NCI-H526 treated with DMSO at 0.1 percent for 48 hours (cell line): ENCODE results near the gene B4GAT1.

ENCODE experiments used
- DNase-seq: peaks from one replicate; lab custom pipeline; 2025; lab: John Stamatoyannopoulos, UW

B4GAT1 gene

DNA sequence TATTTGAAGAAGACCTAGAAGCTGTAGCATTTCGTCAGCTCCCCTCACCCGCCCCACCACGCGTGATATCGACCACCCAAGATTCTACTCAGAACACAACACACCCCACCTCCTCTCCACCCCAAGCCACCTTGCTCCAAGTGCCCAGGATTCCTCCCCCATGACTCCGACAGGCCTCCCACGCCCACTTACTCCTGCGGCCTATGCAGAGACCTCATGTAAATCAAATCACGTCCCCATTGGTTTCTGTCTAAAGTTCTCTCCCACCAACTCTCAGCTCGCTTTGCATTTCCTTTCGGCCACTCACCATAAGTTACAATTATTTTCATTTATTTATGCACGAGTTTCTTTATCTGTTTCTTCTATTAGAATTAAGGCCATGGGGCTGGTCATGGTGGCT is 44.8 kb downstream of the B4GAT1 start:
- no peak for DNase-seq

GRCh38 chr11:66299186-66299585 is 48.2 kb downstream of the B4GAT1 start:
- DNase-seq, result no peak

GRCh38 chr11:66297610-66298009 is 49.8 kb downstream of the B4GAT1 start:
- no peak for DNase-seq
